ENCODE data around the gene LMO7. TPM values are rescaled to one million over a fixed set of nuclear protein-coding genes. Genes with fewer than 3 reads are reported as not detected.

Gene LMO7
- total and polyA plus RNA-seq, 8 donors, result 123 to 669 (median 202) TPM

- intact Hi-C loops (cut with DNase I), result loop anchor here in 1 of 2 donors (10.0 kb wide), 1 partner anchor 1032 kb away; no protein-coding TSS in a partner anchor
- H3K27ac ChIP-seq, result no peak overlapping the region
These were observed 236.8 kb downstream of the LMO7 start for GRCh38 chr13:75872980-75873379.

GRCh38 chr13:75873494-75873893 lies 237.4 kb downstream of the LMO7 start:
- H3K4me3 ChIP-seq, result no peak overlapping the region
- H3K36me3 ChIP-seq, result no peaks in the 10 kb centered on the region
- TF ChIP-seq CTCF (IDR thresholded peaks at IDR 0.05), result no peak
- no peak overlapping the region for H3K27ac ChIP-seq
- H3K9me3 ChIP-seq, result no peaks in the 10 kb centered on the region
- ATAC-seq (no peak), DNase-seq (no peak)
- intact Hi-C loops (cut with DNase I), result loop anchor here in 1 of 2 donors (10.0 kb wide), 1 partner anchor 1031 kb away; no protein-coding TSS in a partner anchor
- no peaks in the 10 kb centered on the region for H3K27me3 ChIP-seq
- H3K4me1 ChIP-seq, result peaks cover 0 to 6% of the 10 kb centered on the region in 2 donors

More at GRCh38 chr13:75872980-75873379, 236.8 kb downstream of the LMO7 start:
- TF ChIP-seq CTCF (IDR thresholded peaks at IDR 0.05), result no peak
- no peak for ATAC-seq
- H3K4me1 ChIP-seq, result peaks cover 0 to 6% of the 10 kb centered on the region in 2 donors
- H3K4me3 ChIP-seq, result no peak overlapping the region
- no peaks in the 10 kb centered on the region for H3K36me3 ChIP-seq
- DNase-seq, result no peak
- no peaks in the 10 kb centered on the region for H3K27me3 ChIP-seq
- H3K9me3 ChIP-seq, result no peaks in the 10 kb centered on the region

- Histone ChIP-seq H3K9me3 (no peaks in the 10 kb centered on the region), H3K4me3 (no peak overlapping the region), H3K27me3 (no peaks in the 10 kb centered on the region), H3K27ac (no peak overlapping the region), H3K4me1 (peaks cover 0 to 6% of the 10 kb centered on the region in 2 donors), H3K36me3 (no peaks in the 10 kb centered on the region)
- intact Hi-C loops (cut with DNase I), result loop anchor here in 1 of 2 donors (5.0 to 10.0 kb wide), 2 partner anchors 597 to 1029 kb away; no protein-coding TSS in a partner anchor
- ATAC-seq (no peak), DNase-seq (no peak)
- no peak for TF ChIP-seq CTCF (IDR thresholded peaks at IDR 0.05)
These were observed 239.3 kb downstream of the LMO7 start for GRCh38 chr13:75875450-75875849.

- peak; percentile 82 to 94 for TF ChIP-seq CTCF (IDR thresholded peaks at IDR 0.05)
- H3K4me3 ChIP-seq, result no peak overlapping the region
- no peaks in the 10 kb centered on the region for H3K27me3 ChIP-seq
- H3K27ac ChIP-seq, result no peak overlapping the region
- H3K9me3 ChIP-seq, result no peaks in the 10 kb centered on the region
- H3K4me1 ChIP-seq, result no peaks in the 10 kb centered on the region
- H3K36me3 ChIP-seq, result no peaks in the 10 kb centered on the region
- intact Hi-C loops (cut with DNase I), result loop anchor here in 1 of 2 donors (5.0 to 10.0 kb wide), 2 partner anchors 596 to 1028 kb away; no protein-coding TSS in a partner anchor
- ATAC-seq (peak; percentile 92), DNase-seq (peak in 2 of 4 donors; percentile 54 to 73)
These were observed 240.3 kb downstream of the LMO7 start for GRCh38 chr13:75876142-75877050.

GRCh38 chr13:75877071-75877470 lies 240.9 kb downstream of the LMO7 start:
- no peak for TF ChIP-seq CTCF (IDR thresholded peaks at IDR 0.05)
- intact Hi-C loops (cut with DNase I), result loop anchor here in 1 of 2 donors (5.0 to 10.0 kb wide), 2 partner anchors 595 to 1028 kb away; no protein-coding TSS in a partner anchor

More at GRCh38 chr13:75877071-75877470, 240.9 kb downstream of the LMO7 start:
- Histone ChIP-seq H3K4me3 (no peak overlapping the region), H3K4me1 (no peaks in the 10 kb centered on the region), H3K27me3 (no peaks in the 10 kb centered on the region), H3K27ac (no peak overlapping the region), H3K9me3 (no peaks in the 10 kb centered on the region), H3K36me3 (no peaks in the 10 kb centered on the region)
- ATAC-seq (no peak), DNase-seq (no peak)
